HG02763 (cell line): ENCODE measurements around the gene PTCD1.

Source experiments
- ATAC-seq: cut with Tn5 transposase; IDR thresholded peaks from one replicate; pipeline ENCODE4 v1.9.1; 2021; ENCODE audit warnings: mild to moderate bottlenecking, moderate library complexity; ENCODE audit not compliant: unreplicated experiment

The PTCD1 gene

GRCh38 chr7:99373091-99374066, 65.2 kb downstream of the PTCD1 start:
- ATAC-seq = no peak

GRCh38 chr7:99372275-99373090, 66.1 kb downstream of the PTCD1 start:
- no peak for ATAC-seq

GRCh38 chr7:99371376-99371920, 67.2 kb downstream of the PTCD1 start:
- no peak for ATAC-seq

- ATAC-seq = no peak
These were observed 68.7 kb downstream of the PTCD1 start for GRCh38 chr7:99369767-99370391.

GRCh38 chr7:99368750-99369389, 69.7 kb downstream of the PTCD1 start:
- ATAC-seq = no peak
